Measurements from ENCODE around the gene SLC12A1. TPM values are rescaled to one million over a fixed set of nuclear protein-coding genes. Genes with fewer than 3 reads are reported as not detected.

The SLC12A1 gene
- total and polyA plus RNA-seq, 7 donors = 0.03 TPM; not detected in 6

DNA sequence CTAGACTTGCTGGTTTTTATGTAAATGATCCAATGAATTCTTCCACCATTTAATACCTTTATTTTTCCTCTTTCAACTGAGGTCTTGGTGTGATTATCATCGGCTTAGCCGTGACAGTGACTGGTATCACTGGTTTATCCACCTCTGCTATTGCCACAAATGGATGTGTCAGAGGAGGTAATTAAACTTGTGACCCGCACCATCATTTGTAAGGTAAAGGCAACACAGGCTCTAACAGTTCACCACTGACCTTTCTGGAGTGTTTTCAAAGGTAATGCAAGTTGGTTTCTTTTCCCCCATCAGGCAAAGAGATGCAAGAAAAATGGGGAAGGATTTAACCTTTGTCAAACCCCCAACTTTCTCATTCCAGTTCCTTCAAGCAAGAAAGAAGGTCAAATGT is 19.7 kb downstream of the SLC12A1 start:
- 76 to 88% methylated on average over 3 of the region's 3 CpGs for WGBS, 2 donors
- Histone ChIP-seq H3K27me3 (no peaks in the 10 kb centered on the region), H3K4me1 (no peaks in the 10 kb centered on the region), H3K27ac (no peak overlapping the region), H3K36me3 (no peaks in the 10 kb centered on the region), H3K4me3 (no peak overlapping the region), H3K9me3 (no peaks in the 10 kb centered on the region)
- TF ChIP-seq EP300 (IDR thresholded peaks at IDR 0.05) (no peak), POLR2AphosphoS5 (IDR thresholded peaks at IDR 0.05) (no peak), POLR2A (IDR thresholded peaks at IDR 0.05) (no peak)
- TF ChIP-seq, protein P1, sequence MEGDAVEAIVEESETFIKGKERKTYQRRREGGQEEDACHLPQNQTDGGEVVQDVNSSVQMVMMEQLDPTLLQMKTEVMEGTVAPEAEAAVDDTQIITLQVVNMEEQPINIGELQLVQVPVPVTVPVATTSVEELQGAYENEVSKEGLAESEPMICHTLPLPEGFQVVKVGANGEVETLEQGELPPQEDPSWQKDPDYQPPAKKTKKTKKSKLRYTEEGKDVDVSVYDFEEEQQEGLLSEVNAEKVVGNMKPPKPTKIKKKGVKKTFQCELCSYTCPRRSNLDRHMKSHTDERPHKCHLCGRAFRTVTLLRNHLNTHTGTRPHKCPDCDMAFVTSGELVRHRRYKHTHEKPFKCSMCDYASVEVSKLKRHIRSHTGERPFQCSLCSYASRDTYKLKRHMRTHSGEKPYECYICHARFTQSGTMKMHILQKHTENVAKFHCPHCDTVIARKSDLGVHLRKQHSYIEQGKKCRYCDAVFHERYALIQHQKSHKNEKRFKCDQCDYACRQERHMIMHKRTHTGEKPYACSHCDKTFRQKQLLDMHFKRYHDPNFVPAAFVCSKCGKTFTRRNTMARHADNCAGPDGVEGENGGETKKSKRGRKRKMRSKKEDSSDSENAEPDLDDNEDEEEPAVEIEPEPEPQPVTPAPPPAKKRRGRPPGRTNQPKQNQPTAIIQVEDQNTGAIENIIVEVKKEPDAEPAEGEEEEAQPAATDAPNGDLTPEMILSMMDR (IDR thresholded peaks at IDR 0.05) = no peak
- DNase-seq = no peak
- intact Hi-C loops (cut with DNase I) = no loop called here

DNA sequence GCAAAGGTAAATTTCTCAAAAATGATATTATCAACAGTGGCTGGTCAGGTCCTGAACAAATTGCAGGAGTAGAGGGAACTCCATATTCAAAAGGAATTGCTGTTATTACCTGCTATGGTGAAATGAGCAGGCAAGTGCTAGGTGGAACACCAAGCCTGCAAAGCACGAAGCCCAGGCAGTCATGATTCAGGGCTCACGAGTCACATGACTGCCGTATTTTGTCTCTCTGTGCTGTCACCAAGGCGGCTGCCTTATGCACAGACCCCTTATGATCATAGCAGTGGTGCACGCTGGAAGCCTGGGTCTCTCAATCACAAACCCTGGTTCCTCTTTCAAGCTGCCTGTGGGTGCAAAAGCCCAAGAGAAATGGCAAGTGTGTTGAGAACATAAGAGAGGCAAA is 24.4 kb downstream of the SLC12A1 start:
- intact Hi-C loops (cut with DNase I) = no loop called here
- Histone ChIP-seq H3K4me3 (no peak overlapping the region), H3K27me3 (no peaks in the 10 kb centered on the region), H3K9me3 (no peaks in the 10 kb centered on the region), H3K36me3 (no peaks in the 10 kb centered on the region), H3K4me1 (no peaks in the 10 kb centered on the region), H3K27ac (no peak overlapping the region)
- DNase-seq = no peak
- 88 to 90% methylated on average over 5 of the region's 5 CpGs for WGBS, 2 donors
- TF ChIP-seq POLR2AphosphoS5 (IDR thresholded peaks at IDR 0.05) = no peak
- TF ChIP-seq, protein P1 (IDR thresholded peaks at IDR 0.05) = no peak
- no peak for TF ChIP-seq POLR2A (IDR thresholded peaks at IDR 0.05)
- no peak for TF ChIP-seq EP300 (IDR thresholded peaks at IDR 0.05)

DNA sequence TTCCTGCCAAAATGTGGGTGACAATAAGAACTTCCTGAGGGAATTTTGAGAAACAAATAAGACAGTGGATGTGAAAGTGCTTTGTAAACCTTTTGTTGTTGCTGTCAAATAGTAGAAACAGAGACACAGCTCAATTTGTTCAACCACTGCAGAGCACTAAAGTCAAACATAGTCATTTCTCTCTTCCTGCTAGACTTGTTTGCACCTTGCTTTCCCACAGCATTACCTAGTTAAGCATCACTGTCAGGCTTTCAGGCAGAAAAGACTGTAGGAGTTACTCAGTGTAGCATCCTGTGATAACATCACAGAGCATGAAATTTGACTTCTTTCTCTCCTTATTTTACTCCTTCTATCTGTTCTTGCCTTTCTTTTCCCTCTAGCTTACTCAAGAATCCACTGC is 27.1 kb downstream of the SLC12A1 start:
- no peaks in the 10 kb centered on the region for H3K36me3 ChIP-seq
- no peak overlapping the region for H3K4me3 ChIP-seq
- no peak for TF ChIP-seq EP300 (IDR thresholded peaks at IDR 0.05)
- TF ChIP-seq, protein P1 (IDR thresholded peaks at IDR 0.05) = no peak
- no peak for TF ChIP-seq POLR2AphosphoS5 (IDR thresholded peaks at IDR 0.05)
- TF ChIP-seq POLR2A (IDR thresholded peaks at IDR 0.05) = no peak
- DNase-seq = no peak
- H3K27ac ChIP-seq = no peak overlapping the region
- H3K9me3 ChIP-seq = no peaks in the 10 kb centered on the region
- no peaks in the 10 kb centered on the region for H3K4me1 ChIP-seq
- H3K27me3 ChIP-seq = no peaks in the 10 kb centered on the region
- intact Hi-C loops (cut with DNase I) = no loop called here

DNA sequence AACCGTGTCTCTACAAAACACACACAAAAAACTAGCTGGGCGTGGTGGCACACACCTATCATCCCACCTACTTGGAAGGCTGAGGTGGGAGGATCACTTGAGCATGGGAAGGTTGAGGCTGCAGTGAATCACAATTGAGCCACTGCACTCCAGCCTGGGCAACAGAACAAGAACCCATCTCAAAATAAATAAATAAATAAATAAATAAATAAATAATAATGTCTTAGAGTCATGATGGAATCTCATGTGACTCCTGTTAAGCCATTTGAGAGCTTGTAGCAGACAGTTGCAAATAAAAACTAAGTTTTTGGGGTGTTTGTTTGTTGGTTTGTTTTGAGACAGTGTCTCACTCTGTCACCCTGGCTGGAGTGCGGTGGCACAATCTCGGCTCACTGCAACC is 33.2 kb downstream of the SLC12A1 start:
- H3K4me3 ChIP-seq = no peak overlapping the region
- no peak overlapping the region for H3K27ac ChIP-seq
- 89 to 93% methylated on average over 4 of the region's 4 CpGs for WGBS, 2 donors
- TF ChIP-seq POLR2AphosphoS5 (IDR thresholded peaks at IDR 0.05) = no peak
- TF ChIP-seq EP300 (IDR thresholded peaks at IDR 0.05) = no peak
- no peak for TF ChIP-seq POLR2A (IDR thresholded peaks at IDR 0.05)
- no peaks in the 10 kb centered on the region for H3K4me1 ChIP-seq
- H3K9me3 ChIP-seq = no peaks in the 10 kb centered on the region
- H3K27me3 ChIP-seq = no peaks in the 10 kb centered on the region
- intact Hi-C loops (cut with DNase I) = no loop called here
- DNase-seq = no peak
- H3K36me3 ChIP-seq = no peaks in the 10 kb centered on the region

DNA sequence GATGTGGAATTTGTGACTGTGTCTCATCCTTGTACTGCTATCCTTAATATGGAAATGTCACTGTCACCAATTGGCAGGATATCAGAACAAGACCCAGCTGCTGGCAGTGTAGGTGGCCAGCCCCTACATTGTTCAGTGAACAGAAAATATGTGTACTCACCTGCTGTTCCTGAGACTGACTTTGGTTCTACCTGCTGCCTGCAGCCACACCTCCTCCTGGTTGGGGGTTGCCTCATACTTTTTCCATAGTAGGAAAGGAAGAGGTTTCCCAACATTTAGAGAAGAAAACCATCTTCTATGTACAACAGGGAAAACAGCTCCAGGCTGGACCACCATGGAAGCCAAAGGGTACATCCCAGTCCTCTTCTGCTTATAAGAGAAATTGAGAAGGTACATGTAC is 35.9 kb downstream of the SLC12A1 start:
- DNase-seq = no peak
- H3K9me3 ChIP-seq = no peaks in the 10 kb centered on the region
- intact Hi-C loops (cut with DNase I) = no loop called here
- H3K4me1 ChIP-seq = no peaks in the 10 kb centered on the region
- no peak overlapping the region for H3K4me3 ChIP-seq
- TF ChIP-seq POLR2AphosphoS5 (IDR thresholded peaks at IDR 0.05) (no peak), EP300 (IDR thresholded peaks at IDR 0.05) (no peak), POLR2A (IDR thresholded peaks at IDR 0.05) (no peak)
- TF ChIP-seq, protein P1 (IDR thresholded peaks at IDR 0.05) = no peak
- no peaks in the 10 kb centered on the region for H3K27me3 ChIP-seq
- H3K27ac ChIP-seq = no peak overlapping the region
- no peaks in the 10 kb centered on the region for H3K36me3 ChIP-seq
